ENCODE results near the gene PROX2.

DNA sequence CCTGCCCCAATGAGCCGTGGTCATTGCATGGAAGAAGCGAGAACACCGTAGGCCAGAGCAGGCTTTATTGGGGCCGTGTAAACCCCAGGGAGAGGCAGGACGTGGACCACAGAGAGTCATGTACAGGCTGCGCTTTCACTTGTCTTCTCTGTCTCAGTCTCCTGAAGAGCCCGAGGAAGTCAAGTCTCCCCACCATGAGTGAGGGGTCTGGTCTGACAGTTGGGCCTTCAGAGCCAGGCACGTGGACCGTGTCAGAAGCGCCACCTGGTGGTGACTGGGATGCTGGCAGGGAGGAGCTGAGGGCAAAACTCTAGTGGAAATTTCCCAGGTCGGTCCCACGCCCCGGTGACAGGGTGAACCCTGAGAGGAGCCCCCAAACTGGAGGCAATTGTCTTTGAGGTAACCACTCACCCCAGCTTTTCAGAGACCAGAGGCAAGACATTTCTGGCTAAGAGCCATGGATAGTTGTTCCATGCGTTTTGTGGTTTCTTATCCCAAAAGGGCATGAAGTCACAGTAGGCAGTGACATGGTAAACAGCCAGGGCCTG is 29.7 kb upstream of the PROX2 start:
- TF ChIP-seq, protein P1, sequence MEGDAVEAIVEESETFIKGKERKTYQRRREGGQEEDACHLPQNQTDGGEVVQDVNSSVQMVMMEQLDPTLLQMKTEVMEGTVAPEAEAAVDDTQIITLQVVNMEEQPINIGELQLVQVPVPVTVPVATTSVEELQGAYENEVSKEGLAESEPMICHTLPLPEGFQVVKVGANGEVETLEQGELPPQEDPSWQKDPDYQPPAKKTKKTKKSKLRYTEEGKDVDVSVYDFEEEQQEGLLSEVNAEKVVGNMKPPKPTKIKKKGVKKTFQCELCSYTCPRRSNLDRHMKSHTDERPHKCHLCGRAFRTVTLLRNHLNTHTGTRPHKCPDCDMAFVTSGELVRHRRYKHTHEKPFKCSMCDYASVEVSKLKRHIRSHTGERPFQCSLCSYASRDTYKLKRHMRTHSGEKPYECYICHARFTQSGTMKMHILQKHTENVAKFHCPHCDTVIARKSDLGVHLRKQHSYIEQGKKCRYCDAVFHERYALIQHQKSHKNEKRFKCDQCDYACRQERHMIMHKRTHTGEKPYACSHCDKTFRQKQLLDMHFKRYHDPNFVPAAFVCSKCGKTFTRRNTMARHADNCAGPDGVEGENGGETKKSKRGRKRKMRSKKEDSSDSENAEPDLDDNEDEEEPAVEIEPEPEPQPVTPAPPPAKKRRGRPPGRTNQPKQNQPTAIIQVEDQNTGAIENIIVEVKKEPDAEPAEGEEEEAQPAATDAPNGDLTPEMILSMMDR (IDR thresholded peaks at IDR 0.05; ENCODE audit: low read depth, low read length), result peak; percentile 96
- no peak for TF ChIP-seq EZH2phosphoT487 (IDR thresholded peaks at IDR 0.05; ENCODE audit: low read depth)
